CD4-positive, alpha-beta T cell (primary cell): ENCODE measurements around the gene SMARCC2. TPM values are rescaled to one million over a fixed set of nuclear protein-coding genes. Genes with fewer than 3 reads are reported as not detected.
A peak's percentile ranks its signal among the peaks of the same experiment; 100 is the strongest.

Source experiments
- ATAC-seq: fragments of 200-7000 bp; cut with Tn5 transposase; one replicate; pipeline ENCODE4 v1.10.0; 2022; ENCODE audit warnings: mild to moderate bottlenecking; ENCODE audit not compliant: poor library complexity
- CTCF ChIA-PET: fragments of 350-600 bp; sonication (Branson Sonifier 250); formaldehyde crosslinking; loops from one replicate; lab custom pipeline; 2021; ENCODE audit warnings: antibody characterized with exemption, inconsistent platforms; lab: Charles Lee
- POLR2A ChIA-PET: fragments of 350-600 bp; sonication (Branson Sonifier 250); formaldehyde crosslinking; loops from one replicate; lab custom pipeline; 2021; ENCODE audit warnings: antibody characterized with exemption, inconsistent platforms; lab: Charles Lee
- DNase-seq, 14 experiments: peaks; one replicate each; pipeline ENCODE4 v3.0.0-alpha.2; 2013 to 2020; ENCODE audit warnings: mixed read lengths in 2 of 14
- H3K27ac ChIP-seq, 2 donors: one replicate each; pipeline versions ENCODE4 v1.5.1 to v1.7.0; 2013; ENCODE audit warnings: low read length in 2 of 2, low read depth in 1 of 2, mild to moderate bottlenecking in 1 of 2
- H3K27me3 ChIP-seq, 2 experiments: 1 replicate in 1 of 2; 2 replicates in 1 of 2; pipeline versions ENCODE4 v1.6.1 to v1.7.0; 2013; ENCODE audit warnings: low read length in 2 of 2, control low read depth in 1 of 2, mild to moderate bottlenecking in 1 of 2, moderate library complexity in 1 of 2; ENCODE audit not compliant: insufficient read depth in 2 of 2, control insufficient read depth in 1 of 2
- H3K36me3 ChIP-seq: one replicate; pipeline ENCODE4 v1.6.1; 2013; ENCODE audit warnings: low read length, control low read depth; ENCODE audit not compliant: insufficient read depth
- H3K4me1 ChIP-seq: one replicate; pipeline ENCODE4 v1.6.1; 2013; ENCODE audit warnings: low read length, control low read depth; ENCODE audit not compliant: insufficient read depth
- H3K4me3 ChIP-seq: one replicate; pipeline ENCODE4 v1.5.1; 2013; ENCODE audit warnings: mild to moderate bottlenecking, low read length, moderate library complexity
- H3K9me3 ChIP-seq, 2 experiments: 1 replicate in 1 of 2; 2 replicates in 1 of 2; pipeline versions ENCODE4 v1.6.1 to v1.7.0; 2013; ENCODE audit warnings: low read length in 2 of 2, mild to moderate bottlenecking in 2 of 2, control low read depth in 1 of 2, moderate library complexity in 1 of 2; ENCODE audit not compliant: control insufficient read depth in 1 of 2, insufficient read depth in 1 of 2
- H3K27ac Mint-ChIP-seq: one replicate; pipeline ENCODE4 v1.8.0; 2020; ENCODE audit warnings: mixed read lengths
- H3K27me3 Mint-ChIP-seq: one replicate; pipeline ENCODE4 v1.8.0; 2021; ENCODE audit warnings: mixed read lengths
- H3K36me3 Mint-ChIP-seq: one replicate; pipeline ENCODE4 v1.8.0; 2021; ENCODE audit warnings: low read depth, mixed read lengths
- H3K4me1 Mint-ChIP-seq: one replicate; pipeline ENCODE4 v1.8.0; 2021; ENCODE audit warnings: low read depth, mixed read lengths
- H3K4me3 Mint-ChIP-seq: one replicate; pipeline ENCODE4 v1.8.0; 2020; ENCODE audit warnings: mild to moderate bottlenecking, mixed read lengths
- H3K9me3 Mint-ChIP-seq: one replicate; pipeline ENCODE4 v1.8.0; 2020; ENCODE audit warnings: mixed read lengths
- CTCF ChIP-seq: fragments of 200-600 bp; IDR thresholded peaks from one replicate; pipeline ENCODE4 v1.8.0; 2022; ENCODE audit warnings: antibody characterized with exemption, mild to moderate bottlenecking
- intact Hi-C, 2 experiments: fragments of 100-400 bp; cut with DNase I in 1 of 2; cut with micrococcal nuclease in 1 of 2; formaldehyde crosslinking; loops; one replicate each; pipeline versions ENCODE4 v1.15.1 to v1.9.0; 2023 to 2025; cut with DNase I, micrococcal nuclease
- total RNA-seq, 174 experiments: library from RNA in 2 of 174; stranded (reverse) in 2 of 174; gene quantifications; one replicate each; pipeline ENCODE4 v1.2.3 and lab custom pipeline; 2021 to 2026

The SMARCC2 gene
- total RNA-seq, 2 experiments from 2014 or later = 104 to 109 TPM

GRCh38 chr12:56151672-56152131 is 37.6 kb downstream of the SMARCC2 start:
- no peaks in the 10 kb centered on the region for H3K9me3 Mint-ChIP-seq
- peak overlapping the region; percentile 94 for H3K4me3 Mint-ChIP-seq
- peaks cover 11% of the 10 kb centered on the region for H3K36me3 Mint-ChIP-seq
- peaks cover 27% of the 10 kb centered on the region for H3K4me1 Mint-ChIP-seq
- Histone ChIP-seq H3K9me3 (no peaks in the 10 kb centered on the region), H3K27me3 (no peaks in the 10 kb centered on the region), H3K27ac (peak overlapping the region; percentile 75 to 87), H3K36me3 (peaks cover 4% of the 10 kb centered on the region), H3K4me1 (peaks cover 30% of the 10 kb centered on the region), H3K4me3 (peak overlapping the region; percentile 76)
- no peaks in the 10 kb centered on the region for H3K27me3 Mint-ChIP-seq
- POLR2A ChIA-PET = interaction anchor here (0.6 to 4.9 kb wide), 20 partner anchors 10 to 413 kb away, joined by 3 to 50 read pairs (median 3); partner anchors contain the start of genes CNPY2, DNAJC14, ESYT1 and PA2G4
- H3K27ac Mint-ChIP-seq = peak overlapping the region; percentile 94
- ATAC-seq (peak; percentile 71), DNase-seq (peak; percentile 55 to 81 (median 65))
- intact Hi-C loops = loop anchor here (2.0 to 5.0 kb wide), 5 partner anchors 15 to 37 kb away; partner anchors contain the start of genes SMARCC2 (in 2 of the 2), ESYT1 (in 1 of the 2), RPL41 (in 1 of the 2) and ZC3H10 (in 1 of the 2)
- peak; percentile 73 for TF ChIP-seq CTCF
- CTCF ChIA-PET = interaction anchor here (0.5 to 2.0 kb wide), 11 partner anchors 10 to 385 kb away, joined by 3 to 36 read pairs (median 4); partner anchors contain the start of genes ESYT1, PA2G4, RPL41 and SMARCC2

GRCh38 chr12:56150563-56150962 is 38.7 kb downstream of the SMARCC2 start:
- no peaks in the 10 kb centered on the region for H3K27me3 Mint-ChIP-seq
- Histone ChIP-seq H3K27me3 (no peaks in the 10 kb centered on the region), H3K4me1 (peaks cover 30% of the 10 kb centered on the region), H3K27ac (no peak overlapping the region), H3K4me3 (no peak overlapping the region), H3K9me3 (no peaks in the 10 kb centered on the region), H3K36me3 (peaks cover 4% of the 10 kb centered on the region)
- DNase-seq (peak in 1 of 14 experiments; percentile 34), ATAC-seq (no peak)
- H3K36me3 Mint-ChIP-seq = peaks cover 14% of the 10 kb centered on the region
- H3K4me1 Mint-ChIP-seq = peaks cover 34% of the 10 kb centered on the region
- intact Hi-C loops = loop anchor here (2.0 to 5.0 kb wide), 3 partner anchors 22 to 37 kb away; partner anchors contain the start of genes ESYT1 (in 1 of the 2), RPL41 (in 1 of the 2), SMARCC2 (in 1 of the 2) and ZC3H10 (in 1 of the 2)
- peak overlapping the region; percentile 94 for H3K4me3 Mint-ChIP-seq
- CTCF ChIA-PET = interaction anchor here (1.4 to 2.0 kb wide), 5 partner anchors 17 to 39 kb away, joined by 3 to 23 read pairs (median 5); partner anchors contain the start of gene SMARCC2
- peak overlapping the region; percentile 94 for H3K27ac Mint-ChIP-seq
- H3K9me3 Mint-ChIP-seq = no peaks in the 10 kb centered on the region
- TF ChIP-seq CTCF = no peak
- POLR2A ChIA-PET = interaction anchor here (1.0 to 4.9 kb wide), 3 partner anchors 10 to 22 kb away, joined by 3 to 35 read pairs (median 7); partner anchors contain the start of gene ESYT1

DNA sequence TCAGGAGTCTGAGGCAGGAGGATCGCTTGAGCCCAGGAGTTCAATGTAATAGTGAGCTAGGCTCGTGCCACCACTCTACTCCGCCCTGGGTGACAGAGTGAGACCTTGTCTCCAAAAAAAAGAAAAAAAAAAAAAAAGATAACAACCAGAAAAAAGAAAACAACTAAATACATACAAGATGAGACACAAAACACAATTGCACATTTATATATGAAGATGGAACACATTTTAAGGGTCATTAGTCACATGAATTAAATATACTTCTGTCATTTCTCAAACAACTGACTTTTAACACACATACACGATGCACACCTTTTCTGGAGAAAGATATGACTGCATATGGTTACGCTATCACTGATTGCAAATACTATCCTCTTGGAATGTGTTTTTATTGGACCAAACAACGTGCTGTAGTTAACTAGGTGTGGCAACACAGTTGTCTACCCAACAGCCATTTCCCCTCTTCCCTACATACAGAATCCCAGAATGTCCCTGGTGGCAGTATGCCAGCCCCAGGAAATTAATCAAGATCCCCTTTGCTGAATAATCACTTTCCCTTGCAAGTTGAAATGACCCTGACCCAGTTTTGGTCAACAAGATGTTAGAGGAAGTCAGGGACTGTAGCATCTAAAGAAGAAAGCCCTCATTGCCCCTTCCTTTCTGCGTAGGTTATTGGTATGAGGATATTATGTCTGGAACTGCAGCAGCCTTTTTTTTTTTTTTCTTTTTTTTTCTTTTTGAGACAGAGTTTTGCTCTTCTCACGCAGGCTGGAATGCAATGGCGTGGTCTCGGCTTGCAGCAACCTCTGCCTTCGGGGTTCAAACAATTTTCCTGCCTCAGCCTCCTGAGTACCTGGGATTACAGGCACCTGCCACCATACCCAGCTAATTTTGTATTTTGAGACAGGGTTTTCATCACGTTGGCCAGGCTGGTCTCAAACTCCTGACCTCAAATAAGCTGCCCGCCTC is 42.5 kb downstream of the SMARCC2 start:
- peak overlapping the region; percentile 62 for H3K27ac Mint-ChIP-seq
- Histone ChIP-seq H3K27ac (no peak overlapping the region), H3K27me3 (no peaks in the 10 kb centered on the region), H3K9me3 (no peaks in the 10 kb centered on the region), H3K36me3 (peaks cover 42% of the 10 kb centered on the region), H3K4me1 (peaks cover 40% of the 10 kb centered on the region), H3K4me3 (no peak overlapping the region)
- H3K4me1 Mint-ChIP-seq = peaks cover 43% of the 10 kb centered on the region
- H3K9me3 Mint-ChIP-seq = no peaks in the 10 kb centered on the region
- DNase-seq (no peak), ATAC-seq (no peak)
- ChIA-PET POLR2A (interaction anchor here (0.7 to 1.3 kb wide), 2 partner anchors 17 kb away, joined by 3 to 5 read pairs; no protein-coding TSS in a partner anchor), CTCF (no interaction called here)
- H3K4me3 Mint-ChIP-seq = no peak overlapping the region
- H3K27me3 Mint-ChIP-seq = no peaks in the 10 kb centered on the region
- TF ChIP-seq CTCF = no peak
- intact Hi-C loops = no loop called here
- peaks cover 47% of the 10 kb centered on the region for H3K36me3 Mint-ChIP-seq
